Loucy (cell line): Measurements from ENCODE around the gene WWOX.
A peak's percentile ranks its signal among the peaks of the same experiment; 100 is the strongest.

Source experiments
- H2AFZ ChIP-seq: fragments of 200-600 bp; sonication (generic); 2 replicates; pipeline ENCODE4 v1.6.0; 2016; ENCODE audit warnings: antibody characterized with exemption, mild to moderate bottlenecking, low read length, moderate library complexity
- H3F3A ChIP-seq: fragments of 200-600 bp; 2 replicates; pipeline ENCODE4 v1.6.0; 2016; ENCODE audit warnings: antibody characterized with exemption, low read depth, mild to moderate bottlenecking
- H3K27me3 ChIP-seq: fragments of 200-600 bp; sonication (generic); 2 replicates; pipeline ENCODE4 v1.6.1; 2014; ENCODE audit warnings: low read length, mild to moderate bottlenecking; ENCODE audit not compliant: insufficient read depth, poor library complexity, severe bottlenecking
- H3K36me3 ChIP-seq: fragments of 200-600 bp; sonication (generic); 2 replicates; pipeline ENCODE4 v1.6.1; 2016; ENCODE audit warnings: low read length; ENCODE audit not compliant: insufficient read depth
- H3K4me1 ChIP-seq: fragments of 200-600 bp; sonication (generic); 2 replicates; pipeline ENCODE4 v1.5.1; 2014; ENCODE audit warnings: low read length, mild to moderate bottlenecking; ENCODE audit not compliant: insufficient read depth, poor library complexity, severe bottlenecking
- H3K4me2 ChIP-seq: fragments of 200-600 bp; sonication (generic); 2 replicates; pipeline ENCODE4 v1.6.0; 2014; ENCODE audit warnings: antibody characterized with exemption, low read length, low read depth, mild to moderate bottlenecking; ENCODE audit not compliant: poor library complexity, severe bottlenecking
- H3K4me3 ChIP-seq: fragments of 200-600 bp; sonication (generic); 2 replicates; pipeline ENCODE4 v1.5.1; 2014; ENCODE audit warnings: low read length, mild to moderate bottlenecking, mixed read lengths; ENCODE audit not compliant: poor library complexity, severe bottlenecking
- H3K79me2 ChIP-seq: fragments of 200-600 bp; sonication (generic); 2 replicates; pipeline ENCODE4 v1.6.1; 2014; ENCODE audit warnings: low read length; ENCODE audit not compliant: insufficient read depth
- H3K9ac ChIP-seq: fragments of 200-600 bp; sonication (generic); 2 replicates; pipeline ENCODE4 v1.6.0; 2014; ENCODE audit warnings: mild to moderate bottlenecking, low read depth, low read length, moderate library complexity; ENCODE audit not compliant: poor library complexity, severe bottlenecking
- H3K9me2 ChIP-seq: fragments of 200-600 bp; sonication (generic); replicated peaks from 2 replicates; pipeline ENCODE4 v1.6.1; 2016; ENCODE audit warnings: low read depth, low read length, mixed read lengths
- H3K9me3 ChIP-seq: fragments of 200-600 bp; sonication (generic); 2 replicates; pipeline ENCODE4 v1.6.1; 2014; ENCODE audit warnings: mild to moderate bottlenecking, antibody characterized with exemption, low read length, low read depth; ENCODE audit not compliant: insufficient read depth
- H4K20me1 ChIP-seq: fragments of 200-600 bp; sonication (generic); 2 replicates; pipeline ENCODE4 v1.6.0; 2014; ENCODE audit warnings: antibody characterized with exemption, low read length, mild to moderate bottlenecking; ENCODE audit not compliant: insufficient read depth, poor library complexity, severe bottlenecking
- CTCF ChIP-seq: fragments of 200-600 bp; sonication (generic); conservative IDR thresholded peaks from 2 replicates; pipeline ENCODE4 v1.5.1; 2014; ENCODE audit warnings: mild to moderate bottlenecking, antibody characterized with exemption, low read length
- EZH2phosphoT487 ChIP-seq: fragments of 200-600 bp; IDR thresholded peaks from 2 replicates; pipeline ENCODE4 v1.6.1; 2018; ENCODE audit warnings: antibody characterized with exemption, mild to moderate bottlenecking, moderate library complexity, borderline replicate concordance

Gene WWOX

GRCh38 chr16:78609402-78610274, 510.2 kb downstream of the WWOX start:
- no peak for TF ChIP-seq CTCF
- TF ChIP-seq EZH2phosphoT487: no peak
- H3K9me3 ChIP-seq: no peaks in the 10 kb centered on the region
- peaks cover 18% of the 10 kb centered on the region for H3K4me1 ChIP-seq
- H3K9ac ChIP-seq: peak overlapping the region; percentile 20
- H3K4me2 ChIP-seq: peak overlapping the region; percentile 24
- H3K79me2 ChIP-seq: no peaks in the 10 kb centered on the region
- H3F3A ChIP-seq: no peaks in the 10 kb centered on the region
- no peaks in the 10 kb centered on the region for H3K36me3 ChIP-seq
- no peaks in the 10 kb centered on the region for H3K27me3 ChIP-seq
- H3K9me2 ChIP-seq: no peaks in the 10 kb centered on the region
- no peaks in the 10 kb centered on the region for H4K20me1 ChIP-seq
- H3K4me3 ChIP-seq: no peak overlapping the region
- H2AFZ ChIP-seq: no peak overlapping the region

GRCh38 chr16:78611318-78611717, 511.9 kb downstream of the WWOX start:
- H3F3A ChIP-seq: no peaks in the 10 kb centered on the region
- H3K36me3 ChIP-seq: no peaks in the 10 kb centered on the region
- H3K9ac ChIP-seq: no peak overlapping the region
- no peak overlapping the region for H2AFZ ChIP-seq
- H3K9me2 ChIP-seq: no peaks in the 10 kb centered on the region
- H3K9me3 ChIP-seq: no peaks in the 10 kb centered on the region
- no peaks in the 10 kb centered on the region for H4K20me1 ChIP-seq
- H3K4me2 ChIP-seq: no peak overlapping the region
- H3K4me1 ChIP-seq: peaks cover 18% of the 10 kb centered on the region
- H3K27me3 ChIP-seq: no peaks in the 10 kb centered on the region
- H3K4me3 ChIP-seq: no peak overlapping the region
- H3K79me2 ChIP-seq: no peaks in the 10 kb centered on the region
- no peak for TF ChIP-seq CTCF
- no peak for TF ChIP-seq EZH2phosphoT487

DNA sequence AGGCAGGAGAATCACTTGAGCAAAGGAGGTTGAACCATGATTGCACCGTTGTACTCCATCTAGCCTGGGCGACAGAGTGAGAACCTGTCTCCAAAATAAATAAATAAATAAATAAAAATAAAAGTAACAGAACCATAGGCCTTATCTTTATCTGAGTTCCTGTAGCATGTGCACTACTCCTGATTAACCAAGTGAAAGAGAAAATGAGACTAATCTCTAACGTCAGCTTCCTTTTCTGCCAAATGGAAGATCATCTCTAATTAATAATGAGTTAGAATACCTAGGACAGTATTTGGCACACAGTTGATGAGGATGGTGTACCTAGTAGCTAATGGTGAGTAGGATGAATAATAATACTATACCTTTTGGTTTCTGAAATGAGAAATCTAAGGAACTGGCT, 520.4 kb downstream of the WWOX start:
- H3K36me3 ChIP-seq: no peaks in the 10 kb centered on the region
- H2AFZ ChIP-seq: no peak overlapping the region
- H3K27me3 ChIP-seq: no peaks in the 10 kb centered on the region
- no peak overlapping the region for H3K4me3 ChIP-seq
- H4K20me1 ChIP-seq: no peaks in the 10 kb centered on the region
- H3K4me2 ChIP-seq: no peak overlapping the region
- H3K9ac ChIP-seq: no peak overlapping the region
- H3F3A ChIP-seq: peaks cover 2% of the 10 kb centered on the region; the same call in 1 of the 2 replicates
- TF ChIP-seq EZH2phosphoT487 (no peak), CTCF (no peak)
- no peaks in the 10 kb centered on the region for H3K79me2 ChIP-seq
- H3K9me2 ChIP-seq: no peaks in the 10 kb centered on the region
- H3K4me1 ChIP-seq: peaks cover 13% of the 10 kb centered on the region
- H3K9me3 ChIP-seq: peaks cover 7% of the 10 kb centered on the region; the same call in 1 of the 2 replicates
